Sigmoid colon (tissue), 4 donors: ENCODE measurements around the gene COL4A5.

ENCODE experiments used
- CTCF ChIP-seq, 4 experiments: fragments of 450-650 bp in 3 of 4; fragments of 200-600 bp in 1 of 4; IDR thresholded peaks; one replicate each; pipeline ENCODE4 v1.5.1; 2016 to 2019; ENCODE audit warnings: antibody characterized with exemption in 4 of 4, mild to moderate bottlenecking in 3 of 4, moderate library complexity in 2 of 4
- EP300 ChIP-seq, 4 donors: sonication (generic); formaldehyde crosslinking; IDR thresholded peaks; one replicate each; pipeline ENCODE4 v1.6.1; 2017; ENCODE audit warnings: antibody characterized with exemption in 4 of 4

DNA sequence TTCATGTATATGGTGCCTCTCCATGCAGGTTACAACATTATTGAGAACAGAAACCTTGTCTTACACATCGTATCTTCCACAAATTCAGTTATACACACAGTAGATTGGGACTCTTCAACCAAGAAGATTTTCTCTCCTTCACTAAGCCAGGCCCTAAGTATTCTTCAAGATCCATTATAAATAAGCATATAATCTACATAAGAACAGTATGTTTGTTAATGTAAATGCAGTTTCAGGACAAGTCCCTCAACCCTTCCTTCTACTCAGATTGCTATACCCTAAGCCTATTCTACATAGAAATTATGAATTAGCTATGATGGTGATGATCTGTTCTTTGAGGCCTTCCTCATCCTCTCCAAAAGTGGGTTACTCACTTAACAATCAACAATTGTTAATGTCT lies 42.7 kb upstream of the COL4A5 start:
- no peak for TF ChIP-seq CTCF (IDR thresholded peaks at IDR 0.05)
- no peak for TF ChIP-seq EP300 (IDR thresholded peaks at IDR 0.05)
